Measurements from ENCODE around the gene EHBP1.

EHBP1 gene

DNA sequence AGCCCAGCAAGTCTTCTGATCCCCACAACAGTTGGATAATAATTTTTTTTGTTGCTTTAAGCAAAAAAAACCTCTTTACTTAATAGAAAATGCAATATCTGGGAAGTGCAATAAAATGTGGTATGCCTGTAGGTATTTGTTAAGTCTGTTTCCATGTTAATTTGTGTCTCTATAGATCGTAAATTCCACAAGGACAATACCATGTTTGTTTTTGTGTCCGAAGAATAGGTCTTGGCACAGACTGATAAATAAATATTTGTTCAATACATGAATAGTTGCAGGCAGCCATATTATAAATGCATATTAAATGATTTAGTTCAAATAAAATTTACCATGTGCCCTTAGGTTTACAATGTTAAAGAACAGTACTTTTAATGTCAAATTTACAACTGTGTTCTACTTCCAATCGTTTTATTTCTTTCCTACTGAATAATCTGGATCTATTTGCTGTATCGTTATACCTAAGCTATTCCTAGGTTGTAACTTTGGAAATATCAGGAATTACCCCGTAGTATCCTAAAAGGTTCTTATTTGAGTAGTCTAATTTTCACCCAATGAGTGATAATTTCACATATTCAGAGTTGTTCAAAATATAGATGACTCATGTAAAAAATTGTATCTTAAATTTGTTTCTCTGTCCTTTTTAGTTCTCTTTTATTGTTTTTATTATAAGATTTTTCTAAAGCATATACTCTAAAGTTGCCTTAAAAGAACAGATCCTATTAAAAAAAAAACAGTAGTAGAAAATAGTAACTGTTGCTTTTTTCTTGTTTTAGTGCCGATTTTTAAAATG, 151.8 kb downstream of the EHBP1 start:
- H3K4me1 ChIP-seq (ENCODE audit: insufficient read depth, low read length) = no peaks in the 10 kb centered on the region
- H3K36me3 ChIP-seq (ENCODE audit: insufficient read depth, low read length) = peaks cover 33% of the 10 kb centered on the region
- H3K4me3 ChIP-seq (ENCODE audit: low read length) = no peak overlapping the region
- 96% methylated on average over 3 of the region's 6 CpGs for WGBS
- H3K27ac ChIP-seq (ENCODE audit: low read depth, low read length) = no peak overlapping the region
- H3K9ac ChIP-seq (ENCODE audit: low read depth, low read length) = no peak overlapping the region
- peaks cover 4% of the 10 kb centered on the region; the same call in 1 of the 2 replicates for H3K9me3 ChIP-seq (ENCODE audit: insufficient read depth, low read depth, low read length)
- H3K27me3 ChIP-seq (ENCODE audit: insufficient read depth, low read length) = no peaks in the 10 kb centered on the region

GRCh38 chr2:62858231-62858832, 152.8 kb downstream of the EHBP1 start:
- Histone ChIP-seq H3K4me1 (ENCODE audit: insufficient read depth, low read length) (no peaks in the 10 kb centered on the region), H3K27ac (ENCODE audit: low read depth, low read length) (no peak overlapping the region), H3K9ac (ENCODE audit: low read depth, low read length) (no peak overlapping the region), H3K27me3 (ENCODE audit: insufficient read depth, low read length) (no peaks in the 10 kb centered on the region), H3K36me3 (ENCODE audit: insufficient read depth, low read length) (peaks cover 25% of the 10 kb centered on the region), H3K9me3 (ENCODE audit: insufficient read depth, low read depth, low read length) (peaks cover 4% of the 10 kb centered on the region; the same call in 1 of the 2 replicates), H3K4me3 (ENCODE audit: low read length) (no peak overlapping the region)
- 91% methylated on average over 2 of the region's 2 CpGs for WGBS

- H3K4me1 ChIP-seq (ENCODE audit: insufficient read depth, low read length) = no peaks in the 10 kb centered on the region
- H3K27me3 ChIP-seq (ENCODE audit: insufficient read depth, low read length) = no peaks in the 10 kb centered on the region
- peaks cover 47% of the 10 kb centered on the region for H3K36me3 ChIP-seq (ENCODE audit: insufficient read depth, low read length)
- no peak overlapping the region for H3K27ac ChIP-seq (ENCODE audit: low read depth, low read length)
- peaks cover 13% of the 10 kb centered on the region for H3K9me3 ChIP-seq (ENCODE audit: insufficient read depth, low read depth, low read length)
- H3K9ac ChIP-seq (ENCODE audit: low read depth, low read length) = no peak overlapping the region
- 96% methylated on average over 2 of the region's 3 CpGs for WGBS
- H3K4me3 ChIP-seq (ENCODE audit: low read length) = no peak overlapping the region
Observed at GRCh38 chr2:62868947-62869346, 163.4 kb downstream of the EHBP1 start.

GRCh38 chr2:62870966-62871365, 165.5 kb downstream of the EHBP1 start:
- peaks cover 51% of the 10 kb centered on the region for H3K36me3 ChIP-seq (ENCODE audit: insufficient read depth, low read length)
- H3K27ac ChIP-seq (ENCODE audit: low read depth, low read length) = no peak overlapping the region
- H3K4me3 ChIP-seq (ENCODE audit: low read length) = no peak overlapping the region
- no peaks in the 10 kb centered on the region for H3K4me1 ChIP-seq (ENCODE audit: insufficient read depth, low read length)
- no peak overlapping the region for H3K9ac ChIP-seq (ENCODE audit: low read depth, low read length)
- WGBS = 100% methylated on average over 1 of the region's 1 CpG
- H3K27me3 ChIP-seq (ENCODE audit: insufficient read depth, low read length) = no peaks in the 10 kb centered on the region
- peaks cover 13% of the 10 kb centered on the region for H3K9me3 ChIP-seq (ENCODE audit: insufficient read depth, low read depth, low read length)

DNA sequence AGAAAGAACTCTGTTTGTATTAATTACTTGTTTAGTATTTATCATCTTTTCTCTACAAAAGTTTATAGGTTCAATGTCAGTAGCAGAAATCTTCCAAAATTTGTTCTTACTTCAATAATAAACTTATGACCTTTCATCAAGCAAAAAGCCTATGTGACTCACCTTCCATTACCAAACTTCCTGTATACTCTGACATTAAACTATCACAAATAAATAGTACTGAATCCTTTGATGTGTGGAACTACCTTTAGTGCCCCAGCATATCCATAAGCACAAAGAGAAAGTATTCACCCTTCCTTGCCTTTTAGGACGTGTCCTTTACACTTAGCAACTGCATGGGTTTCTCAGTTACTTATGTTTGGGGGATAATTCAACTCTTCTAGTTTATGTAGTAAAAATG, 166.0 kb downstream of the EHBP1 start:
- Histone ChIP-seq H3K27me3 (ENCODE audit: insufficient read depth, low read length) (no peaks in the 10 kb centered on the region), H3K27ac (ENCODE audit: low read depth, low read length) (no peak overlapping the region), H3K36me3 (ENCODE audit: insufficient read depth, low read length) (peaks cover 52% of the 10 kb centered on the region), H3K9me3 (ENCODE audit: insufficient read depth, low read depth, low read length) (peaks cover 13% of the 10 kb centered on the region), H3K4me1 (ENCODE audit: insufficient read depth, low read length) (no peaks in the 10 kb centered on the region), H3K4me3 (ENCODE audit: low read length) (no peak overlapping the region), H3K9ac (ENCODE audit: low read depth, low read length) (no peak overlapping the region)
- no CpG with 5 or more reads among the region's 1 CpG for WGBS

DNA sequence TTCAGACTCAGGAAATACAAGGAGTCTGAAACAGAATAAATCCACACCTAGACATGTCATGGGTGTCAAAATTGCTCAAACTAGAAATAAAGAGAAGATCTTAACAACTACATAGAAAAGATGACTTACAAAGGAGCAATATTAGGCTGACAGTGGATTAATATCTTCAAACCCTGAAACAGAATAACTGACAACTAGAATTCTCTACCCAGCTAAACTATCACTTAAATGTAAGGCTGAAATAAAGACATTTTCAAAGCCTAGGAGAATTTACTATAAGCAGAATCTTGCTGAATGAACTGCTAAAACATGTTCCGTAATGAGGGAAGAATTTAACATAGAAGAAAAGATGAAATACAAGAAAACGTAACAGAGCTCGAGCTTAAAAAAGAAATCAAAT, 168.1 kb downstream of the EHBP1 start:
- H3K9me3 ChIP-seq (ENCODE audit: insufficient read depth, low read depth, low read length) = peaks cover 15% of the 10 kb centered on the region
- H3K36me3 ChIP-seq (ENCODE audit: insufficient read depth, low read length) = peaks cover 65% of the 10 kb centered on the region
- H3K9ac ChIP-seq (ENCODE audit: low read depth, low read length) = no peak overlapping the region
- H3K4me3 ChIP-seq (ENCODE audit: low read length) = no peak overlapping the region
- WGBS = 91% methylated on average over 3 of the region's 3 CpGs
- no peak overlapping the region for H3K27ac ChIP-seq (ENCODE audit: low read depth, low read length)
- H3K4me1 ChIP-seq (ENCODE audit: insufficient read depth, low read length) = no peaks in the 10 kb centered on the region
- no peaks in the 10 kb centered on the region for H3K27me3 ChIP-seq (ENCODE audit: insufficient read depth, low read length)

- H3K36me3 ChIP-seq (ENCODE audit: insufficient read depth, low read length) = peaks cover 64% of the 10 kb centered on the region
- H3K4me3 ChIP-seq (ENCODE audit: low read length) = no peak overlapping the region
- no peak overlapping the region for H3K9ac ChIP-seq (ENCODE audit: low read depth, low read length)
- no peaks in the 10 kb centered on the region for H3K4me1 ChIP-seq (ENCODE audit: insufficient read depth, low read length)
- no peak overlapping the region for H3K27ac ChIP-seq (ENCODE audit: low read depth, low read length)
- no peaks in the 10 kb centered on the region for H3K27me3 ChIP-seq (ENCODE audit: insufficient read depth, low read length)
- peaks cover 15% of the 10 kb centered on the region for H3K9me3 ChIP-seq (ENCODE audit: insufficient read depth, low read depth, low read length)
- WGBS = 96% methylated on average over 6 of the region's 6 CpGs
Observed at GRCh38 chr2:62874881-62875383, 169.4 kb downstream of the EHBP1 start.

DNA sequence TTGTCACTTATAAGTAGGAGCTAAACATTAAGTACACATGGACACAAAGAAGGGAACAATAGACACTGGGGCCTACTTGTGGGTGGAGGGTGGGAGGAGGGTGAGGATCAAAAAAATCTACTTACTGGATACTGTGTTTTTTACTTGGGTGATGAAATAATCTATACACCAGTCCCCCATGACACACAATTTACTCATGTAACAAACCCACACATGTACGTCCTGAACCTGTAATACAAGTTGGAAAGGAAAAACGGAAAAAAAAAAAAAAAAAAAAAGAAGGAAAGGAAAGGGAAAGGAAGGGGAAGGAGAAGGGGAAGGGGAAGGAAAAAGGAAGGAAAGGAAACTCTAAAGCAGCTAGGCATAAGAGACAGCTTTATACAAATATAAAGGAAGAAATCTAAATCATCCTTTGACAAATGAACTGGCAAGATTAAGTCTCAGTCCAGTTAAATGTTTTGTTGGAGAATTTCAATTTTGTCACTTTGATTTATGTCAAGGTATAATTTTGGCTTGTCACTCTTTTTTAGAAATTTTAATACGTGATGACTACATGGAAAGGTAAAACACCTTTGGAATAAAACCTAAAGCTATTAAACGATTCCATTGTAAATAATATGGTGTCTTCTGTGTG, 175.8 kb downstream of the EHBP1 start:
- no peak overlapping the region for H3K4me3 ChIP-seq (ENCODE audit: low read length)
- peaks cover 33% of the 10 kb centered on the region for H3K36me3 ChIP-seq (ENCODE audit: insufficient read depth, low read length)
- H3K27ac ChIP-seq (ENCODE audit: low read depth, low read length) = no peak overlapping the region
- no peak overlapping the region for H3K9ac ChIP-seq (ENCODE audit: low read depth, low read length)
- H3K4me1 ChIP-seq (ENCODE audit: insufficient read depth, low read length) = no peaks in the 10 kb centered on the region
- no peaks in the 10 kb centered on the region for H3K27me3 ChIP-seq (ENCODE audit: insufficient read depth, low read length)
- WGBS = 89% methylated on average over 4 of the region's 4 CpGs
- H3K9me3 ChIP-seq (ENCODE audit: insufficient read depth, low read depth, low read length) = peaks cover 11% of the 10 kb centered on the region; the same call in 1 of the 2 replicates

- H3K36me3 ChIP-seq (ENCODE audit: insufficient read depth, low read length) = peaks cover 10% of the 10 kb centered on the region
- 91% methylated on average over 6 of the region's 7 CpGs for WGBS
- peaks cover 9% of the 10 kb centered on the region; the same call in 1 of the 2 replicates for H3K9me3 ChIP-seq (ENCODE audit: insufficient read depth, low read depth, low read length)
- no peak overlapping the region for H3K27ac ChIP-seq (ENCODE audit: low read depth, low read length)
- no peak overlapping the region for H3K4me3 ChIP-seq (ENCODE audit: low read length)
- no peak overlapping the region for H3K9ac ChIP-seq (ENCODE audit: low read depth, low read length)
- no peaks in the 10 kb centered on the region for H3K27me3 ChIP-seq (ENCODE audit: insufficient read depth, low read length)
- peaks cover 8% of the 10 kb centered on the region; the same call in 1 of the 2 replicates for H3K4me1 ChIP-seq (ENCODE audit: insufficient read depth, low read length)
Observed at GRCh38 chr2:62883629-62884028, 178.1 kb downstream of the EHBP1 start.

GRCh38 chr2:62884086-62884485, 178.6 kb downstream of the EHBP1 start:
- H3K9ac ChIP-seq (ENCODE audit: low read depth, low read length) = no peak overlapping the region
- WGBS = 93% methylated on average over 1 of the region's 2 CpGs
- H3K4me3 ChIP-seq (ENCODE audit: low read length) = no peak overlapping the region
- peaks cover 6% of the 10 kb centered on the region for H3K36me3 ChIP-seq (ENCODE audit: insufficient read depth, low read length)
- H3K4me1 ChIP-seq (ENCODE audit: insufficient read depth, low read length) = peaks cover 8% of the 10 kb centered on the region; the same call in 1 of the 2 replicates
- H3K9me3 ChIP-seq (ENCODE audit: insufficient read depth, low read depth, low read length) = peaks cover 9% of the 10 kb centered on the region; the same call in 1 of the 2 replicates
- no peak overlapping the region for H3K27ac ChIP-seq (ENCODE audit: low read depth, low read length)
- H3K27me3 ChIP-seq (ENCODE audit: insufficient read depth, low read length) = no peaks in the 10 kb centered on the region

DNA sequence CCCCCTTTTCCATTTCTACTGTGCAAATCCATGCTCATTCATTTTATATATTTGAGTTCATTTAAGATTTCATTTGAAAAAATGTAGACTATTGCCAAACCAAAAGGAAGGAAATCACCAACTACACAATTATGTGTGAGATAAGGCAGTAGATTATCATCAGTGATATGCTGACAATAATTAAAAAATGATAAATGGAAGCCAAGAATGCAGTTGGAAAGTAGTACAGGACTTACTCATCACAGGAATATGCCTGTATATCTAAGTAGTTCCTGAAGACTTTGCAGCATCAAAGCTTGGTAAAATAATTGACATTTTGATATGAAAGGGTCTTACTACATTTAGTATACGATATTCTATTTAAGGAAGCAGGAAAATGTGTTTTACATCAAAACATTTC, 179.0 kb downstream of the EHBP1 start:
- no peak overlapping the region for H3K4me3 ChIP-seq (ENCODE audit: low read length)
- no peak overlapping the region for H3K9ac ChIP-seq (ENCODE audit: low read depth, low read length)
- H3K27me3 ChIP-seq (ENCODE audit: insufficient read depth, low read length) = no peaks in the 10 kb centered on the region
- H3K4me1 ChIP-seq (ENCODE audit: insufficient read depth, low read length) = peaks cover 8% of the 10 kb centered on the region; the same call in 1 of the 2 replicates
- H3K9me3 ChIP-seq (ENCODE audit: insufficient read depth, low read depth, low read length) = peaks cover 9% of the 10 kb centered on the region; the same call in 1 of the 2 replicates
- no peak overlapping the region for H3K27ac ChIP-seq (ENCODE audit: low read depth, low read length)
- no CpG with 5 or more reads among the region's 1 CpG for WGBS
- H3K36me3 ChIP-seq (ENCODE audit: insufficient read depth, low read length) = peaks cover 5% of the 10 kb centered on the region; the same call in 1 of the 2 replicates
